Esophagus muscularis mucosa (tissue), 4 donors: ENCODE data around the gene C9orf43. TPM values are rescaled to one million over a fixed set of nuclear protein-coding genes. Genes with fewer than 3 reads are reported as not detected.

Experiments
- DNase-seq: peaks from one replicate; pipeline ENCODE4 v3.0.0-alpha.2; 2017; ENCODE audit errors: extremely low spot score
- H3K27ac ChIP-seq, 4 donors: fragments of 200-600 bp; sonication (generic); replicated peaks in 1 of 4; 1 replicate in 3 of 4; 2 replicates in 1 of 4; pipeline ENCODE4 v1.5.1; 2016 to 2019; ENCODE audit warnings: mild to moderate bottlenecking in 1 of 4
- H3K27me3 ChIP-seq, 4 donors: fragments of 200-600 bp; sonication (generic); one replicate each; pipeline versions ENCODE4 v1.5.1 to v1.6.0; 2016 to 2019
- H3K36me3 ChIP-seq, 4 donors: fragments of 200-600 bp; sonication (generic); one replicate each; pipeline ENCODE4 v1.5.1; 2016 to 2019
- H3K4me1 ChIP-seq, 4 donors: fragments of 200-600 bp; sonication (generic); one replicate each; pipeline ENCODE4 v1.5.1; 2016 to 2019
- H3K4me3 ChIP-seq, 4 donors: fragments of 200-600 bp; sonication (generic); 1 replicate in 2 of 4; 2 replicates in 2 of 4; pipeline ENCODE4 v1.5.1; 2016 to 2019; ENCODE audit warnings: mild to moderate bottlenecking in 4 of 4, moderate library complexity in 1 of 4
- H3K9me3 ChIP-seq, 4 donors: fragments of 200-600 bp; sonication (generic); 1 replicate in 3 of 4; 2 replicates in 1 of 4; pipeline ENCODE4 v1.5.1; 2016 to 2019
- EP300 ChIP-seq: sonication (generic); formaldehyde crosslinking; IDR thresholded peaks from one replicate; pipeline ENCODE4 v1.6.1; 2017; ENCODE audit warnings: antibody characterized with exemption
- POLR2A ChIP-seq: fragments of 450-650 bp; IDR thresholded peaks from one replicate; pipeline ENCODE4 v1.6.1; 2017; ENCODE audit warnings: antibody characterized with exemption, moderate library complexity, mild to moderate bottlenecking, low read depth
- POLR2AphosphoS5 ChIP-seq, 2 donors: sonication (generic); formaldehyde crosslinking; IDR thresholded peaks; one replicate each; pipeline ENCODE4 v1.6.1; 2017; ENCODE audit warnings: antibody characterized with exemption in 2 of 2
- WGBS: methylation state at CpG from one replicate; pipeline ENCODE4 v1.1.5; 2018; 5-methylcytosine and 5-hydroxymethylcytosine counted together
- intact Hi-C: fragments of 100-400 bp; cut with DNase I; formaldehyde crosslinking; loops from one replicate; pipeline ENCODE4 v1.15.1; 2023
- total RNA-seq, 4 donors: library from RNA; depleted of rRNA; stranded (reverse); fragments of >200 nt; gene quantifications; one replicate each; pipeline versions ENCODE4 v1.1.0 to v1.2.1, GENCODE V29; 2016
- TF ChIP-seq, protein P1 (sequence below), 3 experiments: fragments of 200-600 bp in 2 of 3; fragments of 450-650 bp in 1 of 3; sonication (generic) in 2 of 3; IDR thresholded peaks; one replicate each; pipeline ENCODE4 v1.5.1; 2017 to 2019; ENCODE audit warnings: antibody characterized with exemption in 3 of 3, mild to moderate bottlenecking in 2 of 3, moderate library complexity in 1 of 3

C9orf43 gene
- total RNA-seq, 4 donors from 2014 or later, result 0.17 to 1.8 TPM; not detected in 2

DNA sequence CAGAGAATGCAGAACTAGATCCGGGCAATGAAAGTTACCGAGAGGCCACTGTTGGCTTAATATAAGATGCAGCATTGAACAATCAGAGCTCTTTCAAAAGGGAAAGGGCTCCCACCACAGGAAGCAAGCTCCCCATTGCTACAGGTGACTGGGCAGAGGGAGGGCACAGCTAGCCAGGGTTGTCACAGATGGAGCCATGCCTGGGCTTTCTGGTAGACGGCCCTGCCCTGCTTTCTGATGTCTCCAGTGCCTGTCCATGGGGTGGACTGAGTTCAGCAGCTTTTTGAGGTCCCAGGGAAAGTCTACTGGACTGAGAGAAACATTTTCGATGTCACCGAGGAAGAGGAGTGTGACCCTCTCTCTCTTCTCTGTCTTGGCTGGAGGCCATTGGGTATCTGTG is 67.1 kb downstream of the C9orf43 start:
- peaks cover 28 to 72% (median 55%) of the 10 kb centered on the region in 4 donors for H3K4me1 ChIP-seq
- H3K27me3 ChIP-seq, result no peaks in the 10 kb centered on the region
- intact Hi-C loops, result no loop called here
- H3K4me3 ChIP-seq, result no peak overlapping the region
- no peaks in the 10 kb centered on the region for H3K36me3 ChIP-seq
- H3K27ac ChIP-seq, result no peak overlapping the region
- H3K9me3 ChIP-seq, result no peaks in the 10 kb centered on the region
- no peak for DNase-seq
- no peak for TF ChIP-seq POLR2AphosphoS5 (IDR thresholded peaks at IDR 0.05)
- no peak for TF ChIP-seq EP300
- TF ChIP-seq, protein P1, sequence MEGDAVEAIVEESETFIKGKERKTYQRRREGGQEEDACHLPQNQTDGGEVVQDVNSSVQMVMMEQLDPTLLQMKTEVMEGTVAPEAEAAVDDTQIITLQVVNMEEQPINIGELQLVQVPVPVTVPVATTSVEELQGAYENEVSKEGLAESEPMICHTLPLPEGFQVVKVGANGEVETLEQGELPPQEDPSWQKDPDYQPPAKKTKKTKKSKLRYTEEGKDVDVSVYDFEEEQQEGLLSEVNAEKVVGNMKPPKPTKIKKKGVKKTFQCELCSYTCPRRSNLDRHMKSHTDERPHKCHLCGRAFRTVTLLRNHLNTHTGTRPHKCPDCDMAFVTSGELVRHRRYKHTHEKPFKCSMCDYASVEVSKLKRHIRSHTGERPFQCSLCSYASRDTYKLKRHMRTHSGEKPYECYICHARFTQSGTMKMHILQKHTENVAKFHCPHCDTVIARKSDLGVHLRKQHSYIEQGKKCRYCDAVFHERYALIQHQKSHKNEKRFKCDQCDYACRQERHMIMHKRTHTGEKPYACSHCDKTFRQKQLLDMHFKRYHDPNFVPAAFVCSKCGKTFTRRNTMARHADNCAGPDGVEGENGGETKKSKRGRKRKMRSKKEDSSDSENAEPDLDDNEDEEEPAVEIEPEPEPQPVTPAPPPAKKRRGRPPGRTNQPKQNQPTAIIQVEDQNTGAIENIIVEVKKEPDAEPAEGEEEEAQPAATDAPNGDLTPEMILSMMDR (IDR thresholded peaks at IDR 0.05), result no peak
- TF ChIP-seq POLR2A, result no peak
- WGBS, result 91% methylated on average over 5 of the region's 5 CpGs

DNA sequence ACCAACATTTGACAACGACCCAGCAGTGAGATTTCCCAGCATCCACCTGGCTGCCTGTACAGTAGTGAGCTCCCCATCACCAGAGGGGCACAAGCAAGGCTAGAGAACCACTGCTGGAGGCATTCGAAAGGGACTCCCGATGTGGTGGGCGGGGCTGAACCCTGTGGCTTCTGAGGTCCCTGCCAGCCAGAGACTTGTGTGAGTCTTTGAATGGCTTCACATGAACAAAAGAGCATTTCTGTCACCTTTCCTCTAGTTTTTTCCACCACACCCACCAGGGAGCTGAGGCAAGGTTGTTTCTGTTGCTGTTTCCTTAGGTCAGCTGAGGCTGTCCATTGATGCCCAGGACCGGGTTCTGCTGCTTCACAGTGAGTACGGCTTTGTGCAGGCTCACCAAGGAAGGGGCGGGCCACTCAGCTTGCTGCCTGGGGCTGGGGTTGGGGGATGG is 68.7 kb downstream of the C9orf43 start:
- H3K4me3 ChIP-seq, result no peak overlapping the region
- DNase-seq, result no peak
- peak overlapping the region in 2 of 4 donors; percentile 13 to 32 for H3K27ac ChIP-seq
- no peaks in the 10 kb centered on the region for H3K27me3 ChIP-seq
- WGBS, result 86% methylated on average over 5 of the region's 7 CpGs
- intact Hi-C loops, result no loop called here
- TF ChIP-seq EP300 (no peak), POLR2AphosphoS5 (IDR thresholded peaks at IDR 0.05) (no peak), POLR2A (no peak)
- TF ChIP-seq, protein P1 (IDR thresholded peaks at IDR 0.05), result no peak
- peaks cover 37 to 80% (median 62%) of the 10 kb centered on the region in 4 donors for H3K4me1 ChIP-seq
- no peaks in the 10 kb centered on the region for H3K9me3 ChIP-seq
- H3K36me3 ChIP-seq, result no peaks in the 10 kb centered on the region

Other genes with a start within 250 kb of the C9orf43 start
- gene FKBP15, start 189.5 kb upstream of the C9orf43 start, total RNA-seq, result 10 to 100 TPM; 18.1 to 23.0 (median 20.6) TPM
- 10 to 100 TPM in 1 of 4 donors, 1 to 10 TPM in 3; 8.3 to 10.8 (median 8.9) TPM for gene SLC31A1, start 189.2 kb upstream of the C9orf43 start, total RNA-seq
- gene CDC26, start 135.2 kb upstream of the C9orf43 start, total RNA-seq, result 10 to 100 TPM; 41.5 to 77.2 (median 48.5) TPM
- gene PRPF4, start 135.1 kb upstream of the C9orf43 start, total RNA-seq, result 10 to 100 TPM; 12.0 to 18.1 (median 16.3) TPM
- not detected for gene RNF183, start 107.4 kb upstream of the C9orf43 start, total RNA-seq
- 1 to 10 TPM; 1.3 to 2.8 (median 2.1) TPM for gene WDR31, start 70.5 kb upstream of the C9orf43 start, total RNA-seq
- gene BSPRY, start 61.2 kb upstream of the C9orf43 start, total RNA-seq, result under 1 TPM; 0.52 to 0.99 (median 0.70) TPM
- 10 to 100 TPM in 3 of 4 donors, 1 to 10 TPM in 1; 9.1 to 30.2 (median 22.8) TPM for gene HDHD3, start 33.8 kb upstream of the C9orf43 start, total RNA-seq
- gene ALAD, start 9.5 kb upstream of the C9orf43 start, total RNA-seq, result 10 to 100 TPM; 18.2 to 31.1 (median 28.6) TPM
- 10 to 100 TPM; 25.7 to 42.6 (median 32.8) TPM for gene POLE3, start 72 bp upstream of the C9orf43 start, total RNA-seq
- 100 to 1,000 TPM in 1 of 4 donors, 10 to 100 TPM in 3; 37.3 to 121 (median 68.5) TPM for gene RGS3, start 53.0 kb downstream of the C9orf43 start, total RNA-seq